Mucosa of rectum (tissue), 2 donors: Measurements from ENCODE around the gene SYT15.
"Not testable (repeated sequence)": the region's sequence is repeated elsewhere in the genome, so short reads cannot be mapped to it uniquely, and the experiment has no call there.

Experiments
- H3K27ac ChIP-seq, 2 donors: one replicate each; pipeline ENCODE4 v1.7.0; 2013; ENCODE audit warnings: inconsistent platforms in 2 of 2, low read depth in 2 of 2, low read length in 2 of 2
- H3K27me3 ChIP-seq, 2 donors: one replicate each; pipeline ENCODE4 v1.7.0; 2013; ENCODE audit warnings: low read length in 2 of 2; ENCODE audit not compliant: control insufficient read depth in 2 of 2, insufficient read depth in 2 of 2
- H3K36me3 ChIP-seq, 2 donors: one replicate each; pipeline ENCODE4 v1.7.0; 2013; ENCODE audit warnings: low read length in 2 of 2; ENCODE audit not compliant: control insufficient read depth in 2 of 2, insufficient read depth in 2 of 2
- H3K4me1 ChIP-seq, 2 donors: one replicate each; pipeline ENCODE4 v1.7.0; 2013; ENCODE audit warnings: low read length in 2 of 2, mild to moderate bottlenecking in 1 of 2; ENCODE audit not compliant: control insufficient read depth in 2 of 2, insufficient read depth in 2 of 2
- H3K4me3 ChIP-seq, 2 donors: one replicate each; pipeline ENCODE4 v1.7.0; 2013; ENCODE audit warnings: low read length in 2 of 2
- H3K9ac ChIP-seq, 2 donors: one replicate each; pipeline ENCODE4 v1.7.0; 2013; ENCODE audit warnings: low read length in 2 of 2, low read depth in 1 of 2, mild to moderate bottlenecking in 1 of 2
- H3K9me3 ChIP-seq, 2 donors: one replicate each; pipeline ENCODE4 v1.7.0; 2013; ENCODE audit warnings: low read length in 2 of 2; ENCODE audit not compliant: control insufficient read depth in 2 of 2
- donor health status: healthy.
- donor health status: Normal muscosa, but diverticular disease.

Gene SYT15

DNA sequence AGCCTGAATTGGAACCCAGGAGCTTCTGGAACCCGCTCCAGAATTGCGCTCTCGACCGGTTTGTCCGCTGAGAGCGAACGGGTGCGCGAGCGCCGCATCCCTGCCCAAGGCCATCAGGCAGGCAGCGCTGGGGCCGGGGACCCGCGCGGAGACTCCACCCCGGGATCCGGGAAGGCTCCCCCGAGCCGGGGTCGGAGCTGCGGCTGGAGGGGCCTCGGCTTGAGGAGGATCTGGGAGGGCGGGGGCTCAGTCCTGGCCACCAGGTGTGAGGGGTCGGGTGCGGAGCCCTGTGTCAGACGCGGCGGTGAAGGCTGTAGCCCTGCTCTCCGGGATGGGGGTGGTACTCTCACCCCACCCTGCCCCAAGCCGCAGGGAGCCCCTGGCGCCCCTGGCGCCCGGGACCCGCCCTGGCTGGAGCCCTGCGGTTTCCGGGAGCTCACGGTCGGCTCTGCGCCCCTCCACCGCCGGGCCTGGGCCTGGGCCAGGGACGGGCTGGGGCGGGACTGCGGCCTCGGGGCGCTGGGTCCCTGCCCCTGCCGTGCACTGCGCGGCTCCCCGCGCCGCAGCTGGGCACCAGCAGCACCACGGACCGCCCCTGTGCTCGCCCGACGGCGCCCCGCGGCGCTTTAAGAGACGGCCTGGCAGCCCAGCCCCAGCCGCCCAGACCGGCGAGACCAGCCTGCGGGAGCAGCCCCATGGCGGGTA, at the start of gene SYT15:
Gene SYT15, plus strand, starts transcription at position 655 of the 705 bp plus-strand sequence. Its CDS starts 41 bp downstream, at position 696.
- H3K27ac ChIP-seq, H3K9me3 ChIP-seq, H3K36me3 ChIP-seq, H3K4me3 ChIP-seq, H3K27me3 ChIP-seq, H3K4me1 ChIP-seq, H3K9ac ChIP-seq: not testable (repeated sequence)

DNA sequence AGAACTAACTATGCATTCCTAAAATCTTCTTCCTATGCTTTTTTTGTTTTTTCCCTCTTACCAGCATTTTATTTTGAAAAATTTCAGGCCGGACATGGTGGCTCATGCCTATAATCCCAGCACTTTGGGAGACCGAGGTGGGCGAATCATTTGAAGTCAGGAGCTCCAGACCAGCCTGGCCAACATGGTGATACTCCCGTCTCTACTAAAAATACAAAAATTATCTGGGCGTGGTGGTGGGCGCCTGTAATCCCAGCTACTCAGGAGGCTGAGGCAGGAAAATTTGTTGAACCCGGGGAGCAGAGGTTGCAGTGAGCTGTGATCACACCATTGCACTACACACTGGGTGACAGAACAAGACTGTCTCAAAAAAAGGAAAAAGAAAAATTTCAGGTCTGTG, 49.2 kb upstream of the SYT15 start:
- not testable (repeated sequence) for H3K4me1 ChIP-seq, H3K4me3 ChIP-seq, H3K27ac ChIP-seq, H3K9me3 ChIP-seq, H3K9ac ChIP-seq, H3K36me3 ChIP-seq, H3K27me3 ChIP-seq

DNA sequence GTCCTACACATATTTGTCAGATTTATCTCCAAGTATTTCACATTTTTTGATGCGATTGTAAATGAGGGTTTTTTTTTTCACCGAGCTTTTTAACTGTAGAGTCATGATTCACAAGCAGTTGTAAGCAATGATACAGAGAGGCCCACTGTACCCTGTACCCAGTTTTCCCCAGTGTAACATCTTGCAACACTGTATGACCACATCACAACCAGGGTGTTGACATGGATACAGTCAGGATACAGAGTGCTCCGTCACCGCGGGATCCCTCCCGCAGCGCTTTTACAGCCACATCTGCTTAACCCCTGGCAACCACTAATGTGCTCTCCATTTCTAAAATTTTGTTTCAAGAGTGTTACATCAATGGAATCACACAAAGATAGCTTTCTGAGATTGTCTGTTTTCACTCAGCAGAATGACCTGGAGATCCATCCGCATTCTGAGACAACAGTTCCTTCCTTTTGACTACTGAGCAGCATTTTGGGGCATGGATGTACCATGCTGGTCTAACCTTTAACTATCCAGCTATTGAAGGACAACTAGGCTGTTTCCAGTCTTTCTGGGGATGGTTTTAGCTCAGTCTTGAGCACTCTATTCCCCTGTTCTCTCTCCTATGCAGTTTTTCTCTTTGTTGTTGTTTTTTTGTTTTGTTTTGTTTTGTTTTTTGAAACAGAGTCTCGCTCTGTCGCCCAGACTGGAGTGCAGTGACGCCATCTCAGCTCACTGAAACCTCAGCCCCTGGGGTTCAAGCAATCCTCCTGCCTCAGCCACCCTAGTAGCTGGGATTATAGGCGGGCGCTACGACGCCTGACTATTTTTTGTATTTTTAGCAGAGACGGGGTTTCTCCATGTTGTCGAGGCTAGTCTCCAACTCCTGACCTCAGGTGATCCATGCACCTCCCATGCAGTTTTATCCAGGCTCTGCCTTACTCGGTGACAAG, 48.4 kb upstream of the SYT15 start:
- no peaks in the 10 kb centered on the region for H3K9me3 ChIP-seq
- no peak overlapping the region for H3K9ac ChIP-seq
- H3K27ac ChIP-seq: no peak overlapping the region
- no peaks in the 10 kb centered on the region for H3K4me1 ChIP-seq
- no peaks in the 10 kb centered on the region for H3K36me3 ChIP-seq
- no peak overlapping the region for H3K4me3 ChIP-seq
- no peaks in the 10 kb centered on the region for H3K27me3 ChIP-seq

DNA sequence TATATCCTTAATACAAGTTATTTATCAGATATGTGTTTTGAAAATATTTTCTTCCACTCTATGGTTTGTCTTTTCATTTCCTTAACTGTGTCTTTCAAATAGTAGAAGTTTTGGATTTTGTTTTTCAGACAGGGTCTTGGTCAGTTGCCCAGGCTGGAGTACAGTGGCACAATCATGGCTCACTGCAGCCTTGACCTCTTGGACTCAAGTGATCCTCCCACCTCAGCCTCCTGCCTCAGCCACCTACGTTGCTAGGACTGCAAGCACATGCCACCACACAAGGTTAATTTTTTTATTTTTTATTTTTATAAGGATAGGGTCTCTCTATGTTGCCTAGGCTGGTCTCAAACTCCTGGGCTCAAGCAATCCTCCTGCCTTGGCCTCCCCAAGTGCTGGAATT, 46.7 kb upstream of the SYT15 start:
- not testable (repeated sequence) for H3K27me3 ChIP-seq, H3K9me3 ChIP-seq, H3K4me3 ChIP-seq, H3K36me3 ChIP-seq, H3K4me1 ChIP-seq, H3K9ac ChIP-seq, H3K27ac ChIP-seq

DNA sequence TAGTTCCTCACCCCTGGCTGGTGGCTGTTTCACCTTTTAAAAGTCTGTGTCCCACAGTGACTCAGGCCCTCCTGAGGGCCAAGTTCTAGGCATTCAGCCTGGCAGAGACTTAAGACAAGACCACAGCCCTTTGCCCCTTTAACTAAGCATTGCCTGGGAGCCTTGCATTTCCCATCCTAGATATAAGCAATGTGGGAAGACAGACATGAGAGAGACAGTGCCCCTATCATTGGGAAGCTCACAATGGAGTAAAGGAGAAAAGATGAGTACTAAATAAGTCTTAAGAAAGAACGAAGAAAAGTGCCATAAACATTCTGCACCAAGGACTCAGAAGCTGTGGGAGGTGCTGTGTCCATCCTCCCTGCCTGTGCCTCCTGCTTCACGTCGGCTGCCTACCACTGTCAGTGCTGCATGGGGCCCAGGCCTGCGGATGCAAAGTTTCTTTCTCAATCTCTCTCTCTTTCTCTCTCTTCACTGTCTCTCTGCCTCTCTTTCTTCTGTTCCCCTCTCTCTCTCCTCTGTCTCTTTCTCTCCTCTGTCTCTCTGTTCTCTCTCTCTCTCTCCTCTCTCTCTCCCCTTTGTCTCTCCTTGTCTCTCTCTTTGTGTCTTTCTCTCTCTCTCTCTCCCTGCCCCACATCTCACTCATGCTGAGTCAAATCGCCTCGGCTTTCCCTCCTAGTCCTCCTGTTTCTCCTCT, 44.0 kb upstream of the SYT15 start:
- Histone ChIP-seq H3K4me1 (peaks cover 0 to 5% of the 10 kb centered on the region in 2 donors), H3K4me3 (no peak overlapping the region), H3K27me3 (no peaks in the 10 kb centered on the region), H3K9ac (no peak overlapping the region), H3K27ac (no peak overlapping the region), H3K36me3 (no peaks in the 10 kb centered on the region), H3K9me3 (no peaks in the 10 kb centered on the region)

DNA sequence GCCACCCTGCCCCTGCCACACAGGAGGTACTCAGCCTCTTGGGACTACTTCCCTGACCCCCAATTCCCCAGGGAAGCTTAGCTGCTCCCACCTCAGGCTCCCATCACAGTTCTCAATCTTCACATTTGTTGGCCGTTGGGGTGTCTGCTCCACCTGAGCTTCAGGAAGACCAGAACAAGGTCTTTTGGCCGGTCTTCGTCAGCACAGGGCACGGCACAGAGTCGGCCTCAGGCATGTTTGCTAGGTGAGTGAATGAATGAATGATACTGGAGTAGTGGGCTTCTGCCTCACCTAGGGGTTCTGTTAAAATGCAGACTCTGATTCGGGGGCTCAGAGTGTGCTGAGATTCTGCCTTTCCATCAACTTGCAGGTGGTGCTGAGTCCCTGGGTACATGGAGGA, 42.8 kb upstream of the SYT15 start:
- no peak overlapping the region for H3K4me3 ChIP-seq
- no peaks in the 10 kb centered on the region for H3K36me3 ChIP-seq
- no peaks in the 10 kb centered on the region for H3K27me3 ChIP-seq
- H3K27ac ChIP-seq: no peak overlapping the region
- H3K9me3 ChIP-seq: no peaks in the 10 kb centered on the region
- peaks cover 0 to 15% of the 10 kb centered on the region in 2 donors for H3K4me1 ChIP-seq
- no peak overlapping the region for H3K9ac ChIP-seq

DNA sequence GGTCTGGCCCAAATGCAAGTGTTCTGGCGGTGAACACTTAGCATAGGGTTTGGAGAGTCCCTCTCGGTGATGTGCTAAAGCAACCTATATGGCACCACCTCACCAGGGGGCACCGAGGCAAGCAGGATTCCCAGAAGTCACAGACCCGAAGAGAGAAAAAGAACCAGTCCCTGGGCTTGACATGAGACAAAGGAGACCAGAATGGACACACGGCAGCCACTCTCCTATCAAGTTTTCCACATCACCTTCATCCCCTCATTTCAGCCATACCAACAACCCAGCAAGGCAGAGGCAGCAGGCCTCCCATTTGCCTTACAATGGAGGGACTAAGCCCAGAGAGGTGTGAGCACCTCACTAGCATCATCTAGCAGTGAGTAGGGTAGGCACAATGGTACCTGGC, 42.1 kb upstream of the SYT15 start:
- no peak overlapping the region for H3K27ac ChIP-seq
- peaks cover 0 to 15% of the 10 kb centered on the region in 2 donors for H3K4me1 ChIP-seq
- no peak overlapping the region for H3K9ac ChIP-seq
- H3K4me3 ChIP-seq: no peak overlapping the region
- H3K36me3 ChIP-seq: no peaks in the 10 kb centered on the region
- H3K27me3 ChIP-seq: no peaks in the 10 kb centered on the region
- H3K9me3 ChIP-seq: no peaks in the 10 kb centered on the region

DNA sequence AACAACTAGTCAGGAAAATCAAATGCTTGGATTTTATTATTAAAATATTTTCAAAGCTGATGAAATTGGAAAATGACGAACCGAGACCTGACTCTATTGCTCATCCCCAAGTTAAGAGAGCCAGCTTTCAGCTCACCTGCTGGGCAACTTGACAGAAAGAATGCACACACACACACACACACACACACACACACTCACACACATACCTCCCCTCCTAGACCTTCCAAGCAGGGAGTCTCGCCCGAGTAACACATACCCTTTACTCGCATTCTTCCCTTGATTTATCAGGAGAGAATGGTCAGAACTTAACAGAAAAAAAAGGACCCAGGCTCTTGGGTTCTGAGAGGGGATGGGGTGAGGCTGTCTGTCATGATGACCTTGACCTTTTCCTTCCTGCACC, 41.6 kb upstream of the SYT15 start:
- no peaks in the 10 kb centered on the region for H3K9me3 ChIP-seq
- H3K4me3 ChIP-seq: no peak overlapping the region
- no peak overlapping the region for H3K27ac ChIP-seq
- peaks cover 0 to 15% of the 10 kb centered on the region in 2 donors for H3K4me1 ChIP-seq
- H3K36me3 ChIP-seq: no peaks in the 10 kb centered on the region
- no peak overlapping the region for H3K9ac ChIP-seq
- no peaks in the 10 kb centered on the region for H3K27me3 ChIP-seq

DNA sequence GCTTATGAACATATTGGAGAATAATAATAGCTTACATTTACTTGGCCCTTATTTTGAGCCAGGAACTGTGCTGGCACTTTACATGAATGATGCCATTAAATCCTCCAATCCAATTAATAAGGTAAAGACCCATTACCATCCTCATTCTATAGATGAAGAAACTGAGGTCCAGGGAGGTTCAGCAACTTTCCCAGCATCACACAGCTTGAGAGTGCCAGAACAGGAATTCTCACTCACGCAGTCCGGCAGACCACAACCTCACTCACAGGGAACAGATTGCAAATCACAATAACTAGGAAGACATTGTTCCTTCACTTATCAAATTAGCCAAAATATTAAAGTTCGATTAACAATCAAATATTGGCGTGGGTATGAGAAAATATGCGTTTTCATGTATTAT, 40.8 kb upstream of the SYT15 start:
- Histone ChIP-seq H3K27ac (no peak overlapping the region), H3K9ac (no peak overlapping the region), H3K9me3 (no peaks in the 10 kb centered on the region), H3K36me3 (no peaks in the 10 kb centered on the region), H3K4me3 (no peak overlapping the region), H3K27me3 (no peaks in the 10 kb centered on the region), H3K4me1 (peaks cover 0 to 15% of the 10 kb centered on the region in 2 donors)
